ENCODE measurements around the gene SIX3. TPM values are rescaled to one million over a fixed set of nuclear protein-coding genes. Genes with fewer than 3 reads are reported as not detected.

Gene SIX3
- total and polyA plus RNA-seq, 2 donors (not counting 3 experiments of a cell fraction or from before 2014, with no cell fraction given) = not detected

- no peaks in the 10 kb centered on the region for H3K36me3 ChIP-seq (ENCODE audit: control insufficient read depth in 2 of 2, extremely low read depth in 1 of 2, insufficient read depth in 2 of 2, low read length in 2 of 2)
- H4K20me1 ChIP-seq (replicated peaks; ENCODE audit: control insufficient read depth, extremely low read depth, insufficient read depth, low read length) = no peaks in the 10 kb centered on the region
- no peaks in the 10 kb centered on the region for H3K4me1 ChIP-seq (ENCODE audit: control insufficient read depth, extremely low read depth, insufficient read depth, low read length)
- H3K79me2 ChIP-seq (ENCODE audit: control insufficient read depth, insufficient read depth, low read length) = no peaks in the 10 kb centered on the region
- no TSS peak for BruUV-seq (replicated peaks)
- TF ChIP-seq GATA2 (IDR thresholded peaks at IDR 0.05; ENCODE audit: insufficient read depth, insufficient read length, low read depth, low read length) (no peak), POLR2A (IDR thresholded peaks at IDR 0.05; ENCODE audit: low read depth, low read length) (no peak), JUN (IDR thresholded peaks at IDR 0.05; ENCODE audit: borderline replicate concordance, insufficient read depth, insufficient read length, low read depth) (no peak), EZH2 (IDR thresholded peaks at IDR 0.05; ENCODE audit: borderline replicate concordance, low read depth, low read length, severe bottlenecking) (peak; percentile 93), MYC (IDR thresholded peaks at IDR 0.05; ENCODE audit: low read depth, low read length) (no peak), MAX (IDR thresholded peaks at IDR 0.05; ENCODE audit: insufficient read depth, insufficient read length) (no peak), FOS (IDR thresholded peaks at IDR 0.05; ENCODE audit: borderline replicate concordance, insufficient read depth, low read length) (no peak)
- FAIRE-seq (no peak), DNase-seq (ENCODE audit: low read depth, low spot score) (no peak)
- peaks cover 84 to 94% of the 10 kb centered on the region in 2 experiments for H3K27me3 ChIP-seq (ENCODE audit: control insufficient read depth in 2 of 2, insufficient read depth in 2 of 2, low read length in 2 of 2)
- no peak overlapping the region for H3K27ac ChIP-seq (ENCODE audit: insufficient read depth, low read depth, low read length)
- POLR2A ChIA-PET = no interaction called here
- CTCF ChIA-PET = interaction anchor here (0.8 to 2.7 kb wide), 9 partner anchors 10 to 545 kb away, joined by 3 to 10 read pairs (median 3); no protein-coding TSS in a partner anchor
- intact Hi-C loops (cut with micrococcal nuclease) (no loop called here), dilution Hi-C loops (cut with MboI; ENCODE audit: extremely low pct_ligation_motif_present, low sequenced_read_pairs) (no loop called here)
- H3K9ac ChIP-seq (replicated peaks; ENCODE audit: extremely low read depth, insufficient read depth, low read length) = no peak overlapping the region
- no peak overlapping the region for H3K4me2 ChIP-seq (ENCODE audit: insufficient read depth, low read length)
- no peaks in the 10 kb centered on the region for H3K9me1 ChIP-seq (replicated peaks; ENCODE audit: control insufficient read depth, extremely low read depth, insufficient read depth, low read length)
- no peak overlapping the region for H2AFZ ChIP-seq (ENCODE audit: low read depth, low read length)
- H3K9me3 ChIP-seq (replicated peaks; ENCODE audit: control insufficient read depth, insufficient read depth, low read length) = no peaks in the 10 kb centered on the region
- no peak overlapping the region for H3K4me3 ChIP-seq (replicated peaks in 1 of 3; ENCODE audit: insufficient read depth in 1 of 3, low read depth in 1 of 3, low read length in 3 of 3)
Measured at GRCh38 chr2:44936715-44937687, 4.5 kb upstream of the SIX3 start.
